SK-N-SH (cell line): Measurements from ENCODE around the gene SLC36A3. TPM values are rescaled to one million over a fixed set of nuclear protein-coding genes. Genes with fewer than 3 reads are reported as not detected.

Source experiments
- CTCF ChIA-PET: fragments of 300-600, 350-600 bp; formaldehyde crosslinking; extraction: SDS; loops from one replicate; lab custom pipeline; 2021; lab: Yijun Ruan, JAX
- POLR2A ChIA-PET: fragments of 350-600 bp; sonication (Branson Sonifier 250); formaldehyde crosslinking; extraction: SDS; loops from one replicate; lab custom pipeline; 2020; ENCODE audit warnings: antibody characterized with exemption, inconsistent platforms; lab: Yijun Ruan, JAX
- DNase-seq: peaks from one replicate; pipeline ENCODE4 v3.0.0; 2012
- H2AFZ ChIP-seq: fragments of 200-600 bp; sonication (generic); 2 replicates; pipeline ENCODE4 v1.8.1; 2016; ENCODE audit warnings: antibody characterized with exemption, mild to moderate bottlenecking, low read depth
- H3F3A ChIP-seq: fragments of 200-600 bp; sonication (generic); replicated peaks from 2 replicates; pipeline ENCODE3; 2016; ENCODE audit warnings: antibody characterized with exemption, mild to moderate bottlenecking; ENCODE audit not compliant: insufficient read depth
- H3K27ac ChIP-seq, 2 experiments: fragments of 200-500 bp in 1 of 2; fragments of 200-600 bp in 1 of 2; sonication (Bioruptor generic) in 1 of 2; sonication (generic), shearing (Covaris generic) in 1 of 2; 2 replicates each; pipeline versions ENCODE4 v1.5.1 to v1.6.1; 2014 to 2016; ENCODE audit warnings: low read depth in 2 of 2, inconsistent platforms in 1 of 2, low read length in 1 of 2, mild to moderate bottlenecking in 1 of 2, mixed read lengths in 1 of 2
- H3K27me3 ChIP-seq: fragments of 200-600 bp; sonication (generic), shearing (Covaris generic); 2 replicates; pipeline ENCODE4 v1.6.1; 2016; ENCODE audit warnings: mixed run types; ENCODE audit not compliant: insufficient read depth
- H3K36me3 ChIP-seq, 2 experiments: fragments of 200-500 bp in 1 of 2; fragments of 200-600 bp in 1 of 2; sonication (Bioruptor generic) in 1 of 2; sonication (generic) in 1 of 2; replicated peaks in 1 of 2; 2 replicates each; pipeline versions ENCODE3 to v1.5.1; 2014 to 2016; ENCODE audit warnings: low read length in 1 of 2, mild to moderate bottlenecking in 1 of 2; ENCODE audit not compliant: insufficient read depth in 2 of 2, control insufficient read depth in 1 of 2
- H3K4me1 ChIP-seq, 2 experiments: fragments of 200-500 bp in 1 of 2; fragments of 200-600 bp in 1 of 2; sonication (Bioruptor generic) in 1 of 2; sonication (generic), shearing (Covaris generic) in 1 of 2; 2 replicates each; pipeline versions ENCODE4 v1.5.1 to v1.6.1; 2014 to 2016; ENCODE audit warnings: low read depth in 1 of 2, low read length in 1 of 2, mixed run types in 1 of 2; ENCODE audit not compliant: insufficient read depth in 2 of 2, control insufficient read depth in 1 of 2
- H3K4me2 ChIP-seq: fragments of 200-600 bp; sonication (generic), shearing (Covaris generic); 2 replicates; pipeline ENCODE4 v1.6.1; 2017; ENCODE audit warnings: mixed run types
- H3K4me3 ChIP-seq, 2 experiments: fragments of 200-500 bp in 1 of 2; fragments of 200-600 bp in 1 of 2; sonication (Bioruptor generic) in 1 of 2; sonication (generic), shearing (Covaris generic) in 1 of 2; 2 replicates each; pipeline versions ENCODE4 v1.5.1 to v1.8.1; 2014 to 2016; ENCODE audit warnings: low read depth in 2 of 2, inconsistent platforms in 1 of 2, low read length in 1 of 2, mild to moderate bottlenecking in 1 of 2, mixed read lengths in 1 of 2, moderate library complexity in 1 of 2
- H3K79me2 ChIP-seq: fragments of 200-600 bp; sonication (generic); 2 replicates; pipeline ENCODE4 v1.8.1; 2017; ENCODE audit warnings: mild to moderate bottlenecking; ENCODE audit not compliant: insufficient read depth
- H3K9ac ChIP-seq: fragments of 200-600 bp; sonication (generic); 2 replicates; pipeline ENCODE4 v1.6.1; 2017; ENCODE audit warnings: mixed run types
- H3K9me2 ChIP-seq: fragments of 200-600 bp; sonication (generic); 2 replicates; pipeline ENCODE4 v1.6.1; 2017; ENCODE audit warnings: mixed run types
- H3K9me3 ChIP-seq: fragments of 200-600 bp; sonication (generic); 2 replicates; pipeline ENCODE4 v1.6.1; 2017; ENCODE audit warnings: mixed run types, mild to moderate bottlenecking, moderate library complexity
- H4K20me1 ChIP-seq: fragments of 200-600 bp; sonication (generic); 2 replicates; pipeline ENCODE4 v1.6.1; 2017; ENCODE audit warnings: mild to moderate bottlenecking, mixed run types; ENCODE audit not compliant: insufficient read depth
- CHD2 ChIP-seq: fragments of 150-350 bp; IDR thresholded peaks from 2 replicates; pipeline ENCODE4 v1.6.1; 2018; ENCODE audit warnings: low read length; ENCODE audit not compliant: partially characterized antibody
- ELF1 ChIP-seq: IDR thresholded peaks from 2 replicates; pipeline ENCODE4 v1.4.0; 2012
- EP300 ChIP-seq, 2 experiments: IDR thresholded peaks; 2 replicates each; pipeline versions ENCODE4 v1.4.0 to v1.6.1; 2012; ENCODE audit warnings: borderline replicate concordance in 1 of 2, low read depth in 1 of 2, low read length in 1 of 2
- FOSL2 ChIP-seq: IDR thresholded peaks from 2 replicates; pipeline ENCODE4 v1.4.0; 2012; ENCODE audit warnings: low read depth, mild to moderate bottlenecking, moderate library complexity, borderline replicate concordance
- GABPA ChIP-seq: IDR thresholded peaks from 2 replicates; pipeline ENCODE4 v1.4.0; 2012; ENCODE audit warnings: low read depth, mild to moderate bottlenecking
- GATA2 ChIP-seq: sonication (generic); formaldehyde crosslinking; IDR thresholded peaks from 2 replicates; pipeline ENCODE4 v1.5.0; 2020; ENCODE audit warnings: mild to moderate bottlenecking, missing genetic modification reagents
- IRF3 ChIP-seq: fragments of 150-350 bp; IDR thresholded peaks from 2 replicates; pipeline ENCODE4 v1.6.1; 2016; ENCODE audit warnings: mild to moderate bottlenecking, low read depth, low read length
- JUND ChIP-seq: IDR thresholded peaks from 2 replicates; pipeline ENCODE4 v1.4.0; 2012
- MAX ChIP-seq: IDR thresholded peaks from 2 replicates; pipeline ENCODE4 v1.4.0; 2012; ENCODE audit warnings: low read depth
- MEF2A ChIP-seq: IDR thresholded peaks from 2 replicates; pipeline ENCODE4 v1.4.0; 2012; ENCODE audit warnings: low read depth, borderline replicate concordance
- NFIC ChIP-seq: IDR thresholded peaks from 2 replicates; pipeline ENCODE4 v1.4.0; 2012; ENCODE audit warnings: borderline replicate concordance
- NRF1 ChIP-seq: IDR thresholded peaks from 2 replicates; pipeline ENCODE4 v1.6.1; 2012; ENCODE audit warnings: low read depth, mild to moderate bottlenecking, low read length
- RAD21 ChIP-seq: IDR thresholded peaks from 2 replicates; pipeline ENCODE4 v1.6.1; 2012; ENCODE audit warnings: mild to moderate bottlenecking, low read length
- RCOR1 ChIP-seq: fragments of 150-350 bp; IDR thresholded peaks from 2 replicates; pipeline ENCODE4 v1.6.1; 2017; ENCODE audit warnings: antibody characterized with exemption, low read length
- RFX5 ChIP-seq: IDR thresholded peaks from 2 replicates; pipeline ENCODE4 v1.6.1; 2012; ENCODE audit warnings: mild to moderate bottlenecking, improper control_type of control experiment, low read length
- RXRA ChIP-seq: IDR thresholded peaks from 2 replicates; pipeline ENCODE4 v1.4.0; 2012; ENCODE audit warnings: low read depth, mild to moderate bottlenecking, borderline replicate concordance
- SMC3 ChIP-seq: IDR thresholded peaks from 2 replicates; pipeline ENCODE4 v1.6.1; 2012; ENCODE audit warnings: low read depth, low read length, improper control_type of control experiment
- TCF12 ChIP-seq: IDR thresholded peaks from 2 replicates; pipeline ENCODE4 v1.4.0; 2012
- TEAD4 ChIP-seq: IDR thresholded peaks from 2 replicates; pipeline ENCODE4 v1.4.0; 2012; ENCODE audit warnings: mild to moderate bottlenecking, borderline replicate concordance; ENCODE audit not compliant: insufficient read depth
- USF1 ChIP-seq: IDR thresholded peaks from 2 replicates; pipeline ENCODE4 v1.4.0; 2012; ENCODE audit warnings: low read depth, borderline replicate concordance
- polyA plus RNA-seq, 3 experiments: library from polyadenylated mRNA; depleted of rRNA; stranded (reverse); fragments of >200 nt; gene quantifications; 2 replicates each; pipeline ENCODE4 v1.2.3, GENCODE V29; 2012

Gene SLC36A3
- polyA plus RNA-seq, 1 of the 3 experiments (the other 2 are of a cell fraction), result not detected

- H3K9ac ChIP-seq, result no peak overlapping the region
- no peak overlapping the region for H2AFZ ChIP-seq
- H3K4me3 ChIP-seq, result no peak overlapping the region
- H3K9me2 ChIP-seq, result no peaks in the 10 kb centered on the region
- ChIA-PET POLR2A (no interaction called here), CTCF (interaction anchor here (0.9 kb wide), 1 partner anchor 41 kb away, joined by 4 read pairs; no protein-coding TSS in a partner anchor)
- no peak for DNase-seq
- TF ChIP-seq RAD21, result no peak
- TF ChIP-seq RFX5, result no peak
- TF ChIP-seq TEAD4, result no peak
- TF ChIP-seq RXRA, result no peak
- no peak for TF ChIP-seq JUND
- TF ChIP-seq USF1, result no peak
- TF ChIP-seq MAX, result no peak
- TF ChIP-seq GABPA, result no peak
- no peak for TF ChIP-seq GATA2 (CRISPR knock-in tag)
- TF ChIP-seq ELF1, result no peak
- no peak for TF ChIP-seq MEF2A
- TF ChIP-seq CHD2, result no peak
- no peak for TF ChIP-seq NFIC
- H3K4me1 ChIP-seq, result no peaks in the 10 kb centered on the region
- H3K27me3 ChIP-seq, result no peaks in the 10 kb centered on the region
- H3F3A ChIP-seq, result no peaks in the 10 kb centered on the region
- no peak overlapping the region for H3K4me2 ChIP-seq
- no peak overlapping the region for H3K27ac ChIP-seq
- H3K9me3 ChIP-seq, result no peaks in the 10 kb centered on the region
- no peaks in the 10 kb centered on the region for H3K79me2 ChIP-seq
- no peaks in the 10 kb centered on the region for H3K36me3 ChIP-seq
- H4K20me1 ChIP-seq, result no peaks in the 10 kb centered on the region
Measured at GRCh38 chr5:151274666-151275065, 28.9 kb downstream of the SLC36A3 start.

- no peak overlapping the region for H3K9ac ChIP-seq
- CTCF ChIA-PET, result no interaction called here
- peaks cover 0 to 9% of the 10 kb centered on the region in 2 experiments for H3K36me3 ChIP-seq
- no peaks in the 10 kb centered on the region for H3K9me3 ChIP-seq
- no peaks in the 10 kb centered on the region for H4K20me1 ChIP-seq
- H3K9me2 ChIP-seq, result no peaks in the 10 kb centered on the region
- H3K4me3 ChIP-seq, result no peak overlapping the region
- H3F3A ChIP-seq, result no peaks in the 10 kb centered on the region
- no peaks in the 10 kb centered on the region for H3K4me1 ChIP-seq
- DNase-seq, result no peak
- H3K79me2 ChIP-seq, result no peaks in the 10 kb centered on the region
- H2AFZ ChIP-seq, result no peak overlapping the region
- no peak overlapping the region for H3K4me2 ChIP-seq
- POLR2A ChIA-PET, result no interaction called here
- no peak overlapping the region for H3K27ac ChIP-seq
- no peaks in the 10 kb centered on the region for H3K27me3 ChIP-seq
- TF ChIP-seq SMC3 (no peak), RCOR1 (no peak), IRF3 (no peak), FOSL2 (no peak), EP300 (IDR thresholded peaks at IDR 0.05; ENCODE audit: borderline replicate concordance in 1 of 2, low read depth in 1 of 2, low read length in 1 of 2) (no peak), TEAD4 (no peak), RAD21 (no peak), GABPA (no peak), TCF12 (no peak), JUND (no peak), NRF1 (no peak)
Measured at GRCh38 chr5:151271336-151271735, 32.2 kb downstream of the SLC36A3 start.
